HG02852 (cell line): ENCODE measurements around the gene KAZN.

ENCODE experiments used
- ATAC-seq: cut with Tn5 transposase; IDR thresholded peaks from one replicate; pipeline ENCODE4 v1.9.1; 2021; ENCODE audit warnings: mild to moderate bottlenecking, moderate library complexity; ENCODE audit not compliant: unreplicated experiment

Gene KAZN

GRCh38 chr1:14585728-14586127 lies 12.8 kb upstream of the KAZN start:
- no peak for ATAC-seq

GRCh38 chr1:14590411-14591180 lies 7.9 kb upstream of the KAZN start:
- no peak for ATAC-seq

- no peak for ATAC-seq
Observed at GRCh38 chr1:14591600-14591999, 6.9 kb upstream of the KAZN start.

- no peak for ATAC-seq
Observed at GRCh38 chr1:14592004-14592631, 6.4 kb upstream of the KAZN start.

GRCh38 chr1:14593302-14593701 lies 5.2 kb upstream of the KAZN start:
- no peak for ATAC-seq

- ATAC-seq: no peak
Observed at GRCh38 chr1:14594045-14594444, 4.4 kb upstream of the KAZN start.

GRCh38 chr1:14596591-14596990 lies 1.9 kb upstream of the KAZN start:
- no peak for ATAC-seq

GRCh38 chr1:14597343-14598006 lies 1.0 kb upstream of the KAZN start:
- ATAC-seq: no peak

- no peak for ATAC-seq
Observed at GRCh38 chr1:14598007-14598497, 433 bp upstream of the KAZN start.

- ATAC-seq: peak; percentile 35
Observed at GRCh38 chr1:14599183-14599791, 802 bp downstream of the KAZN start.

- ATAC-seq: peak; percentile 67
Observed at GRCh38 chr1:14599800-14600199, 1.3 kb downstream of the KAZN start.

- no peak for ATAC-seq
Observed at GRCh38 chr1:14600405-14601112, 2.1 kb downstream of the KAZN start.

GRCh38 chr1:14602136-14602535 lies 3.7 kb downstream of the KAZN start:
- no peak for ATAC-seq

GRCh38 chr1:14603645-14604044 lies 5.2 kb downstream of the KAZN start:
- no peak for ATAC-seq

GRCh38 chr1:14604414-14604813 lies 5.9 kb downstream of the KAZN start:
- no peak for ATAC-seq

GRCh38 chr1:14605945-14606344 lies 7.5 kb downstream of the KAZN start:
- ATAC-seq: no peak

GRCh38 chr1:14606632-14607031 lies 8.1 kb downstream of the KAZN start:
- ATAC-seq: no peak

- no peak for ATAC-seq
Observed at GRCh38 chr1:14607295-14607694, 8.8 kb downstream of the KAZN start.

- ATAC-seq: no peak
Observed at GRCh38 chr1:14608308-14608707, 9.8 kb downstream of the KAZN start.

GRCh38 chr1:14610761-14611160 lies 12.3 kb downstream of the KAZN start:
- no peak for ATAC-seq

GRCh38 chr1:14611792-14612191 lies 13.3 kb downstream of the KAZN start:
- no peak for ATAC-seq
